GM18505 (cell line): Measurements from ENCODE around the gene IP6K3.

Experiments used
- ATAC-seq: cut with Tn5 transposase; IDR thresholded peaks from one replicate; pipeline ENCODE4 v1.9.1; 2021; ENCODE audit not compliant: unreplicated experiment
- POLR2A ChIP-seq: IDR thresholded peaks from 4 replicates; pipeline ENCODE4 v1.6.1; 2011; ENCODE audit warnings: borderline replicate concordance; ENCODE audit not compliant: insufficient read depth, insufficient read length; ENCODE audit errors: extremely low read depth

IP6K3 gene

DNA sequence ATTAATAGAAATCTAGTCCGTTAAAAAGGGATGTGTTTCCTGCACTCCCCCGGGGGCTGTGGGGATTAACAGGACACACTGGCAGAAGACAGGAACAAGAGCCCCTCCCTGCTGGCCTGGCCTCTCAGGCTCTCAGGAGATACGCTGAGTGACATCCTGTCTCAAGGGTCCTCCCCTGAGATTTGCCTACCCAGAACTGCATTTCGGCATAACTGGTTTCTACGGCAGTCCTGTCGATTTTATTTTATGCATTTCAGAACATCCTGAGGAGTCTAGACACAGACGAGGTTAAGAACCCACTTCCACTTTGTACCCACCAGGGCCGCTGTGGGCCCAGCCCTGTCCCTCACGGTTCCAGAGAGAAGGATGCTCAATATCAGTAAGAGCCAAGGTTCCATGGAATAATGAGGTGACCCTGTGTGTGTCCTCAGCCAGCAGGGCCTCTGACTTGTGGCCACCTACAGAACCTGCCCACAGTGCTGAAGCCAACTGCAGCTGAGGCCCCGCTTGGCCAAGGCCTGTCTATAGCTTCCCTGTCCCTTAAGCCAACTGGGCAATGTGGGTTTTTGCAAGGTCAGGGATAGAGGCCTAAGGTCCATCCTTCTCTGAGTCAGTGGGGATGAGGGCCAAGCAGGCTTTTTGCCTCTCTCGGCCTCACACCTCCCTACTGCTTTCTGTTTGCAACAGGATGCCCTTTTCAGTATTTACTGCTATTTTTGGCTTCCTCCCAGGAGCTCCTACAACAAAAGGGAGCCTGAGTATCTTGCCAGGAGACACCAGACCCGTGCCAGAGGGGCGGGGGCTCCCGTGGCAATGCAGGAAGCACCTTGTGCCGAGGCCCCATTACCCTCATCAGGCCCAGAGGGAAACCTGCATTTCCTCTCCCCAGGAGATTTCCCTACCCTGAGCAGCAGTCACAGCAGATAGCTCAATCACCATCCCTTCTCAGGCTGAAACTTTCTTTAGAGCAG, 49.9 kb downstream of the IP6K3 start:
- no peak for ATAC-seq
- TF ChIP-seq POLR2A: no peak

DNA sequence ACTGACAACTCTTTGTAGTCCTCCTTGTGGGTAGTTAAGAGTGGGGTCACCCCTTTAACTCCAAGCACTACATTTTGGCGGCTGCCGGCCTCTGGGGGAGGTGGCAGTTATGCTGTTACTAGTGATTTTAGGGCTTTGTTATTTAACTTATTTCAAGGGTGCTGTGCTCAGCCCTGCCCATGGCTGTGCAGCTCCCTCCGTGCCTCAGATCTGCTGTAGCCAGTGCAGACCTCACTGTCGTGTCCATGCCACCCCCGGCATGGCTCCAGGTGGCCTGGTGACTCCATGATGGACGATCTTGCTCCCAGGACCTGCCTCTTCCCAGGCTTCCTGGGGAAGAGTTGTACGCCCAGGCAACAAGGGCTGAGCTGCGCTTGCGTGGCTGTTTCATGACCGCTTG, 50.6 kb downstream of the IP6K3 start:
- no peak for ATAC-seq
- TF ChIP-seq POLR2A: no peak

DNA sequence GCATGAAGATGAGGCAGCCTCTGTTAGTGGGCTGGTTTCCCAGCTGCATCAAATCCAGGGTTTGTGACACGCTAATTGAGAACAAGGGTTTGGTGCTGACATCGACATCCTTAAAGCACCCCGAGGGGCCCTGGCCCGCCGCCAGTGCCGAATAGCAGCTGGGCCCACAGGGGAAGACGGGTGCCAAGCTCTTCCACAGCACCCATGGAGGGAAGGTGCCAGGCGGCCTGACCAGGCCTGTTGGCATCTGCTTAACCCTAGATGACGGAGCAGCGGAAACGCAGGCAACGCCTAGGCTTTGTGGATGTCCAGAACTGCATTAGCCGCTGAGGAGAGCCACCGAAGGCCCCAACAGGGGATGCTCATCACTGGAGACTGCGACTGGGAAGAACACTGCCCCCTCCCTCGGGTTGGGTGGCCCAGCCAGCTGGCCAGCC, 51.2 kb downstream of the IP6K3 start:
- no peak for TF ChIP-seq POLR2A
- ATAC-seq: no peak

DNA sequence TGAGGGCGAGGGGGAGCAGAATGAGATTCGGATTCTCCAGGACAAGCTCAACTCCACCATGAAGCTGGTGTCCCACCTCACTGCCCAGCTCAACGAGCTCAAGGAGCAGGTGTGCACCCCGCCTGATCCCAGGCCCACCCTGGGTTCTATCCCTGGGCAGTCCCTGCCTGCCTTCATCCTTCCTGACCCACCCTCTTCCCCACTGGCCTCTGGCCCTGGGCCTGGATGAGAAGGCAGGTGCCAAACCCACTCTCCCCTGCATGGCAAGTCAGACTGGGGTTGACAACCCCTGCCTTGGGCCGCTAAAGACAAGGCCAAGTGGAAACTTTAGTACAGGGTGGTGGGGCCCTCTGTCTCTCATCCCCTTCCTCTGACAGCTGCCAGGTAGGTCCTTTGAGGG, 51.7 kb downstream of the IP6K3 start:
- ATAC-seq: no peak
- no peak for TF ChIP-seq POLR2A

DNA sequence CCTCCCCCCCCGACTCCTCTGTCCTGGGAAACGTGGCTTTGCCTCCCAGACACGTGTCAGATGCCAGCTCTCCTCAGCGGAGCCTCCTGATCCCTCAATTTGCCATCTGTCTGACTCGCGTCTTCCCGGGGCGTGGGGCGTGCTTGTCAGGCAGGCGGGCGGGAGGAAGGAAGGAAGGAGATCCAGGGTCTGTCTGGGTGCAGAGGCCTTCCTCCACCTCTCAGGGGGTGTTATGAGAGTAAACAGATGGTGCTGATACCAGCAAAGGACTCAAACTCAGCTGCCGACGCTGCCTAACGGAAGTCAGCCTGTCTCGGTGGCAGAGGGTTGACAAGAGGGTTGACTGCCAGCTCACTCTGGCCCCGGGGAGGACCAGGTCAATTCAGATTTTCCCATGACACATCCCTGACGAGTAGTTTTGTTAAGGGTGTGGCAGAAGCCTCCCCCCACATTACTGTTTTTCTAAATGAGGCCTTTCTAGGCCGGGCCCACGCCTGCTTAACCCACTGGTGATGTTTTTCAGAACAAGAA, 52.2 kb downstream of the IP6K3 start:
- no peak for ATAC-seq
- no peak for TF ChIP-seq POLR2A

DNA sequence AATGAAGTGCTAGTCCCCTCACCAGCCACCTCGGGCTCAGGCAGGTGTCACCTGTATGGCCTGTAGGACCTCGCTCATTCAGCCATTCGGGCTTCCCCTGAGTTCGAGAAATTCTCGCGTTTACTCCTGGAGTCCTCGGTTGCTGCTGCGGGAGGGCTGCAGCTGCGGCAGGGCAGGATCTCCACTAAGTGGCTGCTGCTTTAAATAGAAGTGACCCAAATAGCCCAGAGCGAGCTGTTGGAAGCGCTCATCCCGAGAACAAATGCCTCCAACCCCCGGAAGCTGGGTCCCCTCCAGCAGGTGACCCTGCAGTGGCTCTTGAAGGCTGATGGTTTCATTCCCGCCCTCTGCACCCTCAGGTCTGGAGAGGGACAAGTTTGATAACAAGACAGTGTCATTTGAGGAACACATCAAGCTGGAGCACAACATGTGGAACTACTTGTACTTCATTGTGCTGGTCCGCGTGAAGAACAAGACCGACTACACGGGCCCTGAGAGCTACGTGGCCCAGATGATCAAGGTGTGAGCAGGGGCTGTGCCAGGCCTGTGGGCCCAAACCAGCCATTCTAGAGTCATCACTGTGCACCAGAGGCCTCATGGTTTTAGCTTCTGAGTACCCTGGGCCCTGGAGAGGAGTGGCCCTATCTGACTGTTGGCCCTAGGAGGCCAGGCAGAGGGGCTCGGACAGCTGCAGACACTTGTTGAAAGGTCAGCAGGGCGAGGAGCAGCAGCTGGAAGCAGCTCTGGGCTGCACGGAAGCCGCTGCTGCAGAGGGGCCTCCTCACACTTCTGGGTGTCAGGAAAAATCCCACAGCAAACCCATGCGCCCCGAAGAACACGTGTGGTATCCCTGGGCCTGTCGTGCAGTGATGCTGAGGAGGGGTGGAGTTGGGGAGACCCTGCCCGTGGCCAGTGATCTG, 53.3 kb downstream of the IP6K3 start:
- TF ChIP-seq POLR2A: no peak
- no peak for ATAC-seq

DNA sequence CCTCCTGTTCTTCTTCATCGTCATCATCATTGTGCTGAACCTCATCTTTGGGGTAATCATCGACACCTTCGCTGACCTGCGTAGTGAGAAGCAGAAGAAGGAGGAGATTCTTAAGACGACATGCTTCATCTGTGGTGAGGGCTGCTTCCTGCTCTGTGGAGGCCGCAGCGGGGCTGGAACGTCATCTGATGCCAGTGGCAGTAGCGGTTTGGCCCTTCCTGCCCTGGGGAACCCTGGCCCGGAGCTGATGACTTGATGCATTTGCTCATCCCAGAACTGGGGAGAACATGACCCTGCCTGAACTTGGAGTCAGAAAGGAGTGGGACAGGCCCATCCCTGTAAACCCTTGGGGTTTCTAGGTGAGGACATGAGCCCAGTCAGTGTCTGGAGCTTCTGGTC, 53.9 kb downstream of the IP6K3 start:
- TF ChIP-seq POLR2A: no peak
- ATAC-seq: no peak

DNA sequence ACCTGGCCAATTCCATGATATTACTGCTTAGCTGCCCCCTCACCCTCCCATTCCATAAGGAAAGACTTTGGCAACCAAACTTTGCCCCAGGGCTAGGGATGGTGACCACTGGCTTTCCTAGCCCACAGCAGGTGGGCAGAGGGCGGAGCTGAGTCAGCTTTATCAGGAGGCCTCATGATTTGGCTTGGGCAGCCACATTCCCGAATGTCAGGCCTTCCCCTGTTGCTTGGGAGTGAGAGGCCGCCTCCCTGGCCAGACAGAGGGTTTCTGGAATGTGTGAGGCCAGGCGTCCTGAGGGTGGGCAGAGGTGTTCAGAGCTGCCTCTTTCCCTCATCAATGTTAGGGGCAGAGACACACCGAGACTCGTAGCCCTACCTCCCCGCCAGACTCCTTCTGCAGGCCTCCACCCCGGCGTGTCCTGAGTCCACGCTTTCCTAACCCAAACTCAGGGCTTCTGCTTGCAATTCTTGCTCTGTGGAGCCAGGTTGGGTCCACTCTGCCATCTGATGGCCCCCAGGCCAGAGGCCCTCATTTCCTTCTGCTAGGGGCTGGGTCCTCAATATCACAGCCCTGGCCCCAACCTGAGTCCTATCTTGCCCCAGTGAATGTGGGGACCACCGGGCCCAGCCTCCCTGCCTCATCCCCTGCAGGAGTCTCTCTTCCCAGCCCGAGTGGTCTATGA, 54.5 kb downstream of the IP6K3 start:
- ATAC-seq: no peak
- TF ChIP-seq POLR2A: no peak

DNA sequence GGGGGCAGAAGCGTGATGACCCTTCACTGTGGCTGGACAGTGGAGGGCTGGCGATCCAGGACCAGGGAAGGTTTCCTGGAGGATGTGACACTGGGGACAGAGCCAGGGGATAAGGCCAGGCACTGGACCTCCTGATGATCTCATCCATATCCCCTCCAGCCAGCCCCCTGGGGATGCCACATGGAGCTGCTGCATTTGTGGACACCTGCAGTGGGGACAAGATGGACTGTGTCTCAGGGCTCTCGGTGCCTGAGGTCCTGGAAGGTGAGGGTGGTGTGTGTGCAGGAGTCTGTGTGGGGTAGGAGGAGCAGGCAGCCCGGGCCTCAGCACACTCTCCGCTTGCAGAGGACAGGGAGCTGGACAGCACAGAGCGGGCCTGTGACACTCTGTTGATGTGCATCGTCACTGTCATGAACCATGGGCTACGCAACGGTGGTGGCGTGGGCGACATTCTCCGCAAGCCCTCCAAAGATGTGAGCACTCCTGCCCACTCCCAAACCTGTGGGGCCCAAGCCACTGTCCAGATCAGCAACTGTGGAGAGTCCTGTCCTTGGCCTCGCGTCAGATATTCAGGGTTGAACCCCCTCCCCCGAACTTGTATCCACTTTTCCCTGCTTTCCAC, 55.1 kb downstream of the IP6K3 start:
- no peak for TF ChIP-seq POLR2A
- no peak for ATAC-seq

DNA sequence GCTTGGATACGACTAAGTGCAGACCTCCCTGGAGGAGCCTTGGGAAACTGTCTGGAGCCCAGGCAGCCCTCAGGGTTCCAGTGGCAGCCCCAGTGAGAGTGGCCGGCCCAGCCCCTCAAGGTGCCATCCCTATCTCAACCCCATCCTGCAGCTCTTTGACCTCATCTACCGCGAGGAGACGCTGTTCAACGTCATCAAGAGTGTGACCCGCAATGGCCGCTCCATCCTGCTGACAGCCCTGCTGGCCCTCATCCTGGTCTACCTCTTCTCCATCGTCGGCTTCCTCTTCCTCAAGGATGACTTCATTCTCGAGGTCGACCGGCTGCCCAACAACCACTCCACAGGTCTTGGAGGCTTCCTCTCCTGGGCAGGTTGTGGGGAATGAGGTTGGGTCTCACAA, 55.9 kb downstream of the IP6K3 start:
- TF ChIP-seq POLR2A: no peak

DNA sequence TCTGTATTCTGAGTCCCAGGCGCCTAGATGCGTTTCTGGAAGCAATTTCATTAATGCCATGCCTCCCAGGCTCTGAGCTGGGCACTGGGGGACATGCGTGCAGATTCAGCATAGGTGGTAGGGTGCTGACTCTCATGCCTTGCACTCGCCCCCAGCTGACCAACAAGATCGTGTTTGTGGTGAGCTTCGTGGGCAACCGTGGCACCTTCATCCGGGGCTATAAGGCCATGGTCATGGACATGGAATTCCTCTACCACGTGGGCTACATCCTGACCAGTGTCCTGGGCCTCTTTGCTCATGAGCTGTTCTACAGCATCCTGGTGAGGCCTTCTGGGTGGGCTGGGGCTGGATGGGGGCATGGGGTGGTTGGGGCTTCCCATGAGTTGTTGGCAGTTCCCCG, 56.8 kb downstream of the IP6K3 start:
- ATAC-seq: no peak
- TF ChIP-seq POLR2A: no peak

More for the DNA sequence above, 55.9 kb downstream of the IP6K3 start:
- ATAC-seq: no peak

DNA sequence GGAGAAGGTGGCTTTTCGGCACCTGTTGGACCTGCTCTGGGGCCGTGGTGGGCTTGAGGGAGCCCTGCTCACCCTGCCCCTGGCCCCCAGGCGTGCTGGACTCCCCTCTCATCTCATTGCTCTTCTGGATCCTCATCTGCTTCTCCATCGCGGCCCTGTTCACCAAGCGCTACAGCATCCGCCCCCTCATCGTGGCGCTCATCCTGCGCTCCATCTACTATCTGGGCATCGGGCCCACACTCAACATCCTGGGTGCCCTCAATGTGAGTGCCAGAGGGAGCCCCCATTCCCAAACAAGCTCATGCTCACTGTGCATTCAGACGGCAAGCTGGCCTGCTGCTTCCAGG, 57.6 kb downstream of the IP6K3 start:
- no peak for TF ChIP-seq POLR2A
- ATAC-seq: no peak
